LNCaP clone FGC (cell line): ENCODE measurements around the gene CLCA2.
A peak's percentile ranks its signal among the peaks of the same experiment; 100 is the strongest.

Source experiments
- DNase-seq: peaks from one replicate; pipeline ENCODE4 v3.0.0-alpha.2; 2011; ENCODE audit warnings: low read depth
- H3K4me3 ChIP-seq: 2 replicates; pipeline ENCODE4 v1.5.1; 2011; ENCODE audit warnings: mild to moderate bottlenecking, low read depth, low read length, control low read depth
- CTCF ChIP-seq: IDR thresholded peaks from 2 replicates; pipeline ENCODE4 v1.5.1; 2012; ENCODE audit warnings: mild to moderate bottlenecking; ENCODE audit not compliant: control insufficient read depth, insufficient read depth; ENCODE audit errors: extremely low read depth

CLCA2 gene

GRCh38 chr1:86423873-86424272 lies at the start of gene CLCA2:
TSS of gene CLCA2 (plus strand) at chr1:86424171. CDS start at chr1:86424248, 77 bp downstream.
- H3K4me3 ChIP-seq: no peak within 1 kb of the TSS
- no peak for DNase-seq
- TF ChIP-seq CTCF: no peak

- no peak overlapping the region for H3K4me3 ChIP-seq
- no peak for DNase-seq
- TF ChIP-seq CTCF: no peak
Measured at GRCh38 chr1:86375688-86376087, 48.3 kb upstream of the CLCA2 start.

DNA sequence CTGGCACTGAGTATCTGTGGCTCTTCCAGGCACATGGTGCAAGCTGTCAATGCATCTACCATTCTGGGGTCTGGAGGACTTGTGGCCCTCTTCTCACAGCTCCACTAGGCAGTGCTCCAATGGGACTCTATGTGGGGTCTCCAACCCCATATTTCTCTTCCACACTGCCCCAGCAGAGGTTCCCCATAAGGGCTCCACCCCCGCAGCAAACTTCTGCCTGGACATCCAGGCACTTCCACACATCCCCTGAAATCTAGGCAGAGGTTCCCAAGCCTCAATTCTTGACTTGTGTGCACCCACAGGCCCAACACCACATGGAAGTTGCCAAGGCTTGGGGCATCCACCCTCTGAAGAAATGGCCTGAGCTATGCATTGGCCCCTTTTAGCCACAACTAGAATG lies 46.6 kb upstream of the CLCA2 start:
- TF ChIP-seq CTCF: no peak
- H3K4me3 ChIP-seq: no peak overlapping the region
- no peak for DNase-seq

- no peak for TF ChIP-seq CTCF
- DNase-seq: no peak
- no peak overlapping the region for H3K4me3 ChIP-seq
Measured at GRCh38 chr1:86378813-86379212, 45.2 kb upstream of the CLCA2 start.

GRCh38 chr1:86380257-86380861 lies 43.6 kb upstream of the CLCA2 start:
- peak; percentile 59 for DNase-seq
- peak; percentile 77 for TF ChIP-seq CTCF
- H3K4me3 ChIP-seq: no peak overlapping the region

- H3K4me3 ChIP-seq: no peak overlapping the region
- TF ChIP-seq CTCF: no peak
- DNase-seq: no peak
Measured at GRCh38 chr1:86381223-86381622, 42.7 kb upstream of the CLCA2 start.

DNA sequence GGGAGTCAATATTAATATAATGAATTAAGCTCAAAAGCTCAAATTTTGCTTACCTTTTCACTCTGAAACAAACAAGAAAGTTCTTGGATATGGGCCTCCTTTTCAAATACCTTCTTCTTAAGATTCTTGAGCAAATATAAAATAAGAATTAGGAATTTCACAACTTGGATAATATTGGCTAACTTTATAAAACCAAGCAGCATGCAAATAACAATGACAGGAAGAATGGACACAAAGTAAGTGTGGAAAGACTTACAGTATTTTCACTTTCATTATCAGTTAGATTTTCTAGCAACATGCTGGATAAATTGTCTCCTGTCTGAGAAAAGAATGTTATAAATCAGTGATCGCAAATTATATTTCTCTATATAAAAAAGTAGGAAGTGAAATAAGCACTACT lies 41.1 kb upstream of the CLCA2 start:
- DNase-seq: no peak
- no peak for TF ChIP-seq CTCF
- H3K4me3 ChIP-seq: no peak overlapping the region
